Measurements from ENCODE around the gene SIX2. TPM values are rescaled to one million over a fixed set of nuclear protein-coding genes. Genes with fewer than 3 reads are reported as not detected.
A peak's percentile ranks its signal among the peaks of the same experiment; 100 is the strongest.

SIX2 gene
- total and polyA plus RNA-seq, 12 donors = 0.06 to 0.40 (median 0.14) TPM; not detected in 5

DNA sequence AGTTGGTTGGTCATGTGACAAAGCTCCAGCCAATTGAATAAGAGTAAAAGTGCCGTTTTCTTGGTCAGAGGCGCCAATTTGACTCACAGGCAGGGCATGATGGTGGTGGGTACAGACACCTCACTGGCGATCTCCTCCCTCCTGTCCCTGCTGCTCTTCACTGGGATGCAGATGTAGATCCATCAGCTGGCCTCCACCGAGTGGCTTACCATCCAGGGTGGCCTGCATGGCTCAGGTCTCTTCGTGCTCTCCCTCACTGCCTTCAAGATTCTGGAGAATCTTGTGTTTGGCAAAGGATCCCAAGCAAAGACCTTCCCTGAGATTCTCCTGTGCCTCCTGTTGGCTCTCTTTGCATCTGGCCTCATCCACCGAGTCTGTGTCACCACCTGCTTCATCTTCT lies 12.9 kb downstream of the SIX2 start:
- Histone ChIP-seq H3K4me3 (no peak overlapping the region), H3K9me3 (replicated peaks in 1 of 3) (no peaks in the 10 kb centered on the region), H3K36me3 (replicated peaks in 1 of 2) (no peaks in the 10 kb centered on the region), H3K27me3 (peaks cover 49% of the 10 kb centered on the region), H3K27ac (no peak overlapping the region), H3K4me1 (replicated peaks in 1 of 2) (peaks cover 0 to 6% of the 10 kb centered on the region in 2 donors)
- WGBS, 4 donors = 75 to 79% (median 78%) methylated on average over 6 of the region's 6 CpGs
- TF ChIP-seq POLR2A (IDR thresholded peaks at IDR 0.05) = no peak
- TF ChIP-seq, protein P1, sequence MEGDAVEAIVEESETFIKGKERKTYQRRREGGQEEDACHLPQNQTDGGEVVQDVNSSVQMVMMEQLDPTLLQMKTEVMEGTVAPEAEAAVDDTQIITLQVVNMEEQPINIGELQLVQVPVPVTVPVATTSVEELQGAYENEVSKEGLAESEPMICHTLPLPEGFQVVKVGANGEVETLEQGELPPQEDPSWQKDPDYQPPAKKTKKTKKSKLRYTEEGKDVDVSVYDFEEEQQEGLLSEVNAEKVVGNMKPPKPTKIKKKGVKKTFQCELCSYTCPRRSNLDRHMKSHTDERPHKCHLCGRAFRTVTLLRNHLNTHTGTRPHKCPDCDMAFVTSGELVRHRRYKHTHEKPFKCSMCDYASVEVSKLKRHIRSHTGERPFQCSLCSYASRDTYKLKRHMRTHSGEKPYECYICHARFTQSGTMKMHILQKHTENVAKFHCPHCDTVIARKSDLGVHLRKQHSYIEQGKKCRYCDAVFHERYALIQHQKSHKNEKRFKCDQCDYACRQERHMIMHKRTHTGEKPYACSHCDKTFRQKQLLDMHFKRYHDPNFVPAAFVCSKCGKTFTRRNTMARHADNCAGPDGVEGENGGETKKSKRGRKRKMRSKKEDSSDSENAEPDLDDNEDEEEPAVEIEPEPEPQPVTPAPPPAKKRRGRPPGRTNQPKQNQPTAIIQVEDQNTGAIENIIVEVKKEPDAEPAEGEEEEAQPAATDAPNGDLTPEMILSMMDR (IDR thresholded peaks at IDR 0.05) = no peak
- no peak for DNase-seq
- intact Hi-C loops (cut with DNase I) = no loop called here

DNA sequence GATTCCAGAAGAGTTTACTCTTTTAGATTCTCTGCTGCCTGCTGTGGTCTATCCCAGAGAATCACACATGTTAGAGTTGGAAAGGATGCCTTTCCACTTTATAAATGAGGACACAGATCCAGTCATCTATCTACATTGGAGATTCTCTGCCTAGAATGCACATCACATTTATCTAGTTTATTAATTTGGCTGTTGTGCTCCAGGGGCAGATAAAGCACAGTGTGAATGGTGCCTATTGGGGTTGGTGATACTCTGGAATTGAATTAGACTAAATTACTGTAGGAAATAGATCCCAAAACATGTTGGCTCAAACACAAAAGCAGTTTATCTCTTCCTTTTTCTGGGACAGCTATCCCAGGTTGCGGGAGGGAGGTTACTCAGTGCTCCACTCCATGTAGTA lies 14.9 kb downstream of the SIX2 start:
- Histone ChIP-seq H3K4me1 (replicated peaks in 1 of 2) (no peaks in the 10 kb centered on the region), H3K9me3 (replicated peaks in 1 of 3) (no peaks in the 10 kb centered on the region), H3K27me3 (peaks cover 30% of the 10 kb centered on the region), H3K27ac (no peak overlapping the region), H3K36me3 (replicated peaks in 1 of 2) (no peaks in the 10 kb centered on the region), H3K4me3 (no peak overlapping the region)
- 73 to 96% (median 87%) methylated on average over 1 of the region's 1 CpG for WGBS, 4 donors
- no peak for DNase-seq
- no peak for TF ChIP-seq POLR2A (IDR thresholded peaks at IDR 0.05)
- TF ChIP-seq, protein P1 (IDR thresholded peaks at IDR 0.05) = no peak
- intact Hi-C loops (cut with DNase I) = no loop called here

DNA sequence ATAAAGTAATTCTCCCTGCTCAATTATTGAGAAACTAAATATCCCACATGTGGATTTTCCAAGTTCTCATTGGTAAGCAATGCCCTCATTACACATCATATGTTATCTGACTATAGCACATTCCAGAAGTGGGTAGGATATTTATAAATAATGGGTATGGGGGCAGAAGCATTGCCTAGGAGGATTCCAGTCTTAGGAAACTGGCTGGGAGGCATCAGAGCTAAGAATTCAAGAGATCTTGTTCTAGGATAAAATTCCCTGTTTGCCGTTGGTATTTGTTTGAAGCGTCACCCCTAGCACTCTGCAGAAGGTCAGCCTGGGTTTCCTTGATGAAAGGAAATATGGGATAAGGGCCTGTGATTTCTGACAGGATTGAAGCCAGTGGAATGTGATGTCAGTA lies 20.1 kb downstream of the SIX2 start:
- intact Hi-C loops (cut with DNase I) = no loop called here
- no peak overlapping the region for H3K4me3 ChIP-seq
- peaks cover 3% of the 10 kb centered on the region for H3K27me3 ChIP-seq
- WGBS, 4 donors = 77 to 84% (median 80%) methylated on average over 2 of the region's 2 CpGs
- TF ChIP-seq, protein P1 (IDR thresholded peaks at IDR 0.05) = no peak
- no peak overlapping the region for H3K27ac ChIP-seq
- peaks cover 0 to 7% (median 0%) of the 10 kb centered on the region in 3 donors for H3K9me3 ChIP-seq (replicated peaks in 1 of 3)
- no peaks in the 10 kb centered on the region for H3K36me3 ChIP-seq (replicated peaks in 1 of 2)
- peak in 1 of 7 donors; percentile 8 for DNase-seq
- H3K4me1 ChIP-seq (replicated peaks in 1 of 2) = no peaks in the 10 kb centered on the region

DNA sequence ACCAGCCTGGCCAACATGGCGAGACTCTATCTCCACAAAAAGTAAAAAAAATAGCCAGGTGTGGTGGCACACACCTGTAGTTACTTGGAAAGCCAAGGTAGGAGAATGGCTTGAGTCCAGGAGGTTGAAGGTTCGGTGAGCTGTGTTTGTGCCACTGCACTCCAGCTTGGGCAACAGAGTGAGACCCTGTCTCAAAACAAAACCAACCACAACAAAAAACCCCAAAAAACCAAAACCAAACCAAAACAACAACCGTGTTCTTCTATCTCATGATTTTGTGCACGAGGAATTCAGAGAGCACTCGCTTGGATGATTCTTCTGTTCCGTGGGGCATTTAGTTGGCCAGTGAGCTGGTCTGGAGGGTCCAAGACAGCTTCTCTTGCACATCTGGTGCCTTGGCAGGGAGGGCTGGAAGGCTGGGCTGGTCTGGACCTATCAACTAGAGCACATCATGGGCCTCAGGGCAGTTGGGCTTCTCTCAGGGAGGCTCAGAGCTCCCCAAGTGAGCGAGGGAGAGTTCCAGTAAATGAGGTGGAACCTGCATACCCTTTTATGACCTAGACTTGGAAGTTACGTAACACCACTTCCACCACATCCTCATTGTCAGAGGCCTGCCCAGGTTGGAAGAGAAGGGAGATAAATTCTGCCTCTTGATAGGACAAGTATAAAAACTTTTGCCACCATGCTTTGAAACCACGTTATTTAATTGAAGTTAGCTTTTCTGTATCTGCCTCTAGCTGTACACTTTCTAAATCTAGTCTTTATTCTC lies 25.2 kb downstream of the SIX2 start:
- Histone ChIP-seq H3K4me1 (replicated peaks in 1 of 2) (no peaks in the 10 kb centered on the region), H3K4me3 (no peak overlapping the region), H3K36me3 (replicated peaks in 1 of 2) (no peaks in the 10 kb centered on the region), H3K27ac (no peak overlapping the region), H3K27me3 (no peaks in the 10 kb centered on the region), H3K9me3 (replicated peaks in 1 of 3) (peaks cover 0 to 7% (median 0%) of the 10 kb centered on the region in 3 donors)
- intact Hi-C loops (cut with DNase I) = no loop called here
- DNase-seq = no peak
- TF ChIP-seq, protein P1 (IDR thresholded peaks at IDR 0.05) = no peak
- TF ChIP-seq POLR2A (IDR thresholded peaks at IDR 0.05) = no peak
- WGBS, 4 donors = 75 to 87% (median 81%) methylated on average over 9 of the region's 9 CpGs
